SK-N-SH treated with all-trans-retinoic acid at 6 μM for 48 hours (cell line): ENCODE data around the gene COPS7A.
A peak's percentile ranks its signal among the peaks of the same experiment; 100 is the strongest.

Experiments used
- ATAC-seq: fragments of 200-7000 bp; cut with Tn5 transposase; 3 replicates; pipeline ENCODE4 v1.9.1; 2020; ENCODE audit warnings: mild to moderate bottlenecking, moderate library complexity
- ARNTL ChIP-seq: fragments of 450-650 bp; formaldehyde crosslinking; IDR thresholded peaks from 2 replicates; pipeline ENCODE4 v1.5.0; 2020; ENCODE audit warnings: low read depth, mild to moderate bottlenecking, moderate library complexity, borderline replicate concordance
- BACH2 ChIP-seq: fragments of 250-450 bp; sonication (Bioruptor Pico); IDR thresholded peaks from 2 replicates; pipeline ENCODE4 v1.9.0; 2021; ENCODE audit warnings: mild to moderate bottlenecking, borderline replicate concordance
- CSDC2 ChIP-seq: fragments of 250-450 bp; sonication (Bioruptor Pico); IDR thresholded peaks from 2 replicates; pipeline ENCODE4 v1.5.0; 2020; ENCODE audit warnings: mild to moderate bottlenecking, moderate library complexity
- ESRRG ChIP-seq: fragments of 250-450 bp; sonication (Bioruptor Pico); IDR thresholded peaks from 2 replicates; pipeline ENCODE4 v1.6.1; 2021; ENCODE audit warnings: mild to moderate bottlenecking
- GLIS3 ChIP-seq: fragments of 250-450 bp; sonication (Bioruptor Pico); IDR thresholded peaks from 2 replicates; pipeline ENCODE4 v1.5.0; 2020; ENCODE audit warnings: mild to moderate bottlenecking, moderate library complexity
- ISL1 ChIP-seq: fragments of 250-450 bp; sonication (Bioruptor Pico); IDR thresholded peaks from 2 replicates; pipeline ENCODE4 v2.1.2; 2022; ENCODE audit warnings: mild to moderate bottlenecking, moderate library complexity
- PATZ1 ChIP-seq: fragments of 250-450 bp; sonication (Bioruptor Pico); IDR thresholded peaks from 2 replicates; pipeline ENCODE4 v1.8.0; 2020; ENCODE audit warnings: mild to moderate bottlenecking, moderate library complexity, borderline replicate concordance
- POU6F1 ChIP-seq: fragments of 250-450 bp; sonication (Bioruptor Pico); IDR thresholded peaks from 2 replicates; pipeline ENCODE4 v1.8.0; 2021; ENCODE audit warnings: low read depth, mild to moderate bottlenecking, moderate library complexity, borderline replicate concordance
- PPARA ChIP-seq: fragments of 250-450 bp; sonication (Bioruptor Pico); IDR thresholded peaks from 2 replicates; pipeline ENCODE4 v1.5.0; 2020; ENCODE audit warnings: mild to moderate bottlenecking, borderline replicate concordance
- SNAI2 ChIP-seq: fragments of 250-450 bp; sonication (Bioruptor Pico); IDR thresholded peaks from 2 replicates; pipeline ENCODE4 v1.5.0; 2020; ENCODE audit warnings: mild to moderate bottlenecking, moderate library complexity
- TCF4 ChIP-seq: fragments of 250-450 bp; sonication (Bioruptor Pico); IDR thresholded peaks from 2 replicates; pipeline ENCODE4 v1.8.0; 2021; ENCODE audit warnings: mild to moderate bottlenecking, moderate library complexity, borderline replicate concordance
- TOX ChIP-seq: fragments of 250-450 bp; sonication (Bioruptor Pico); IDR thresholded peaks from 2 replicates; pipeline ENCODE4 v1.8.0; 2021; ENCODE audit warnings: mild to moderate bottlenecking, moderate library complexity, borderline replicate concordance
- ZC3H10 ChIP-seq: fragments of 250-450 bp; sonication (Bioruptor Pico); IDR thresholded peaks from 2 replicates; pipeline ENCODE4 v1.5.1; 2021; ENCODE audit warnings: mild to moderate bottlenecking, moderate library complexity
- ZFP30 ChIP-seq: fragments of 450-650 bp; formaldehyde crosslinking; IDR thresholded peaks from 2 replicates; pipeline ENCODE4 v1.5.0; 2022; ENCODE audit warnings: mild to moderate bottlenecking, moderate library complexity
- TF ChIP-seq, protein P1 (sequence below): fragments of 250-450 bp; sonication (Bioruptor Pico); IDR thresholded peaks from 2 replicates; pipeline ENCODE4 v1.5.0; 2020; ENCODE audit warnings: mild to moderate bottlenecking, moderate library complexity
- TF ChIP-seq, protein P2 (sequence below): fragments of 250-450 bp; sonication (Bioruptor Pico); IDR thresholded peaks from 2 replicates; pipeline ENCODE4 v1.5.1; 2020; ENCODE audit warnings: low read depth, mild to moderate bottlenecking, moderate library complexity

COPS7A gene

GRCh38 chr12:6697584-6698351 is 26.1 kb upstream of the COPS7A start:
- ATAC-seq, result peak; percentile 79
- TF ChIP-seq GLIS3 (CRISPR knock-in tag), result no peak
- TF ChIP-seq POU6F1 (CRISPR knock-in tag), result no peak
- TF ChIP-seq, protein P1, sequence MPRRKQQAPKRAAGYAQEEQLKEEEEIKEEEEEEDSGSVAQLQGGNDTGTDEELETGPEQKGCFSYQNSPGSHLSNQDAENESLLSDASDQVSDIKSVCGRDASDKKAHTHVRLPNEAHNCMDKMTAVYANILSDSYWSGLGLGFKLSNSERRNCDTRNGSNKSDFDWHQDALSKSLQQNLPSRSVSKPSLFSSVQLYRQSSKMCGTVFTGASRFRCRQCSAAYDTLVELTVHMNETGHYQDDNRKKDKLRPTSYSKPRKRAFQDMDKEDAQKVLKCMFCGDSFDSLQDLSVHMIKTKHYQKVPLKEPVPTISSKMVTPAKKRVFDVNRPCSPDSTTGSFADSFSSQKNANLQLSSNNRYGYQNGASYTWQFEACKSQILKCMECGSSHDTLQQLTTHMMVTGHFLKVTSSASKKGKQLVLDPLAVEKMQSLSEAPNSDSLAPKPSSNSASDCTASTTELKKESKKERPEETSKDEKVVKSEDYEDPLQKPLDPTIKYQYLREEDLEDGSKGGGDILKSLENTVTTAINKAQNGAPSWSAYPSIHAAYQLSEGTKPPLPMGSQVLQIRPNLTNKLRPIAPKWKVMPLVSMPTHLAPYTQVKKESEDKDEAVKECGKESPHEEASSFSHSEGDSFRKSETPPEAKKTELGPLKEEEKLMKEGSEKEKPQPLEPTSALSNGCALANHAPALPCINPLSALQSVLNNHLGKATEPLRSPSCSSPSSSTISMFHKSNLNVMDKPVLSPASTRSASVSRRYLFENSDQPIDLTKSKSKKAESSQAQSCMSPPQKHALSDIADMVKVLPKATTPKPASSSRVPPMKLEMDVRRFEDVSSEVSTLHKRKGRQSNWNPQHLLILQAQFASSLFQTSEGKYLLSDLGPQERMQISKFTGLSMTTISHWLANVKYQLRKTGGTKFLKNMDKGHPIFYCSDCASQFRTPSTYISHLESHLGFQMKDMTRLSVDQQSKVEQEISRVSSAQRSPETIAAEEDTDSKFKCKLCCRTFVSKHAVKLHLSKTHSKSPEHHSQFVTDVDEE (CRISPR knock-in tag), result no peak
- TF ChIP-seq TCF4, result no peak
- no peak for TF ChIP-seq ESRRG
- no peak for TF ChIP-seq BACH2 (CRISPR knock-in tag)
- TF ChIP-seq CSDC2 (CRISPR knock-in tag), result no peak
- TF ChIP-seq, all 23 proteins: peak for 0

DNA sequence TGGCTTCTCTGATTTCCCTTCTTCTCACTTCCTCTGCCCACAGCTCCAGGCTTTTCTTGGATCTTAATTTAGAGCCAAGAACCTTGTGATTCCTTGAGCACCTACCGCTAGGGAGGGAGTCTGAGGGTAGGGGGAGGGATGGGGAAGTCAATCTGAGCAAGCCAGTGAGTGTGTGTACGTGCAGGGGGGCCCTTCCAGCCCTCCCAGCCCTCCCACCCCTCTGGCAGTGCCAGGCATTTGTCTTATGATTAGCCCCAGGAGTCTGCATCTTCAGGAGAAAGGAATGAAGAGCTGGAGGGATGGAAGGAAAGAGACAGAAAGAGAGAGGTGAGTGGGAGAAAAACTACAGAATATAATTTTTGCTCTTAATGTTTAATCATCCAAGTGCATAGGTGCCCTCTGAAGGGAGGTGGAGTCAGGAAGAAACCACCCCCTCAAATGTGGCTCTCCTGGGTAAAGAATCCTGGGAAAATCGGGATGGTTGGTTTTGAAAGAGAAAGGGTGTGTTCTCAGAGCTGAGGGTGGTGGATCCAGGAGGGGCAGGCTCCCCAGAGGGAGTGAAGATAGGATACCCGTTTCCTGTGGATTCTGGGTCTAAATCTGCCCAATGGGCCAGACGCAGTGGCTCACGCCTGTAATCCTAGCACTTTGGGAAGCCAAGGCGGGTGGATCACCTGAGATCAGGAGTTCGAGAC is 25.3 kb upstream of the COPS7A start:
- no peak for ATAC-seq
- TF ChIP-seq, protein P1 (CRISPR knock-in tag), result no peak
- TF ChIP-seq ESRRG, result no peak
- no peak for TF ChIP-seq TOX
- no peak for TF ChIP-seq ARNTL (CRISPR knock-in tag)
- TF ChIP-seq TCF4, result no peak
- TF ChIP-seq ZC3H10 (CRISPR knock-in tag), result no peak
- TF ChIP-seq PATZ1 (CRISPR knock-in tag), result no peak
- no peak for TF ChIP-seq PPARA (CRISPR knock-in tag)
- no peak for TF ChIP-seq GLIS3 (CRISPR knock-in tag)
- TF ChIP-seq BACH2 (CRISPR knock-in tag), result no peak
- no peak for TF ChIP-seq ZFP30 (CRISPR knock-in tag)
- no peak for TF ChIP-seq ISL1
- TF ChIP-seq, protein P2, sequence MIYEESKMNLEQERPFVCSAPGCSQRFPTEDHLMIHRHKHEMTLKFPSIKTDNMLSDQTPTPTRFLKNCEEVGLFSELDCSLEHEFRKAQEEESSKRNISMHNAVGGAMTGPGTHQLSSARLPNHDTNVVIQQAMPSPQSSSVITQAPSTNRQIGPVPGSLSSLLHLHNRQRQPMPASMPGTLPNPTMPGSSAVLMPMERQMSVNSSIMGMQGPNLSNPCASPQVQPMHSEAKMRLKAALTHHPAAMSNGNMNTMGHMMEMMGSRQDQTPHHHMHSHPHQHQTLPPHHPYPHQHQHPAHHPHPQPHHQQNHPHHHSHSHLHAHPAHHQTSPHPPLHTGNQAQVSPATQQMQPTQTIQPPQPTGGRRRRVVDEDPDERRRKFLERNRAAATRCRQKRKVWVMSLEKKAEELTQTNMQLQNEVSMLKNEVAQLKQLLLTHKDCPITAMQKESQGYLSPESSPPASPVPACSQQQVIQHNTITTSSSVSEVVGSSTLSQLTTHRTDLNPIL (CRISPR knock-in tag), result no peak
- TF ChIP-seq SNAI2 (CRISPR knock-in tag), result no peak
- TF ChIP-seq CSDC2 (CRISPR knock-in tag), result no peak
